Neural cell (in vitro differentiated cells): ENCODE measurements around the gene PRSS50. TPM values are rescaled to one million over a fixed set of nuclear protein-coding genes. Genes with fewer than 3 reads are reported as not detected.

Experiments used
- H2AFZ ChIP-seq: fragments of 200-600, 300-800 bp; sonication (generic), shearing (Covaris generic); 2 replicates; pipeline ENCODE4 v1.6.0; 2014; ENCODE audit warnings: low read depth, mild to moderate bottlenecking, antibody characterized with exemption, low read length, moderate library complexity
- H3F3A ChIP-seq: fragments of 200-600 bp; shearing (Covaris generic); 2 replicates; pipeline ENCODE4 v1.6.1; 2016; ENCODE audit warnings: mild to moderate bottlenecking, moderate library complexity, mixed read lengths, antibody characterized with exemption, low read length; ENCODE audit not compliant: insufficient read depth, poor library complexity, severe bottlenecking
- H3K27ac ChIP-seq: fragments of 200-600, 300-800 bp; sonication (generic), shearing (Covaris generic); 2 replicates; pipeline ENCODE4 v1.5.1; 2014; ENCODE audit warnings: mild to moderate bottlenecking, low read length, moderate library complexity
- H3K27me3 ChIP-seq: fragments of 300-800, 200-600 bp; sonication (generic), shearing (Covaris generic); 2 replicates; pipeline ENCODE4 v1.6.0; 2014; ENCODE audit warnings: mild to moderate bottlenecking, low read depth, low read length, moderate library complexity; ENCODE audit not compliant: insufficient read depth
- H3K36me3 ChIP-seq: fragments of 300-800, 200-600 bp; sonication (generic), shearing (Covaris generic); 2 replicates; pipeline ENCODE4 v1.5.1; 2014; ENCODE audit warnings: mild to moderate bottlenecking, antibody characterized with exemption, low read length, moderate library complexity; ENCODE audit not compliant: insufficient read depth
- H3K4me2 ChIP-seq: fragments of 300-800, 200-600 bp; sonication (generic), shearing (Covaris generic); 2 replicates; pipeline ENCODE4 v1.6.0; 2014; ENCODE audit warnings: mild to moderate bottlenecking, low read length
- H3K4me3 ChIP-seq: fragments of 300-800, 200-600 bp; sonication (generic), shearing (Covaris generic); 2 replicates; pipeline ENCODE4 v1.5.1; 2014; ENCODE audit warnings: mild to moderate bottlenecking, low read length, moderate library complexity
- H3K79me2 ChIP-seq: fragments of 200-600 bp; shearing (Covaris generic); replicated peaks from 2 replicates; pipeline ENCODE4 v1.6.0; 2014; ENCODE audit warnings: mild to moderate bottlenecking, low read length, moderate library complexity; ENCODE audit not compliant: insufficient read depth
- H3K9ac ChIP-seq: fragments of 300-800, 200-600 bp; sonication (generic), shearing (Covaris generic); 2 replicates; pipeline ENCODE4 v1.6.1; 2016; ENCODE audit warnings: mild to moderate bottlenecking, low read length, mixed read lengths
- H3K9me2 ChIP-seq: fragments of 200-600 bp; shearing (Covaris generic); 2 replicates; pipeline ENCODE4 v1.6.1; 2016; ENCODE audit warnings: mild to moderate bottlenecking, low read length, mixed read lengths; ENCODE audit not compliant: insufficient read depth
- H3K9me3 ChIP-seq: fragments of 200-600, 300-800 bp; sonication (generic), shearing (Covaris generic); 2 replicates; pipeline ENCODE4 v1.6.1; 2016; ENCODE audit warnings: mild to moderate bottlenecking, mixed run types, low read length, moderate library complexity, mixed read lengths
- H4K20me1 ChIP-seq: fragments of 200-600 bp; shearing (Covaris generic); 2 replicates; pipeline ENCODE4 v1.6.1; 2016; ENCODE audit warnings: mild to moderate bottlenecking, mixed run types; ENCODE audit not compliant: insufficient read depth
- EP300 ChIP-seq: fragments of 450-650 bp; conservative IDR thresholded peaks from 2 replicates; pipeline ENCODE4 v1.6.1; 2014; ENCODE audit warnings: antibody characterized with exemption, mild to moderate bottlenecking, moderate library complexity; ENCODE audit not compliant: poor library complexity, severe bottlenecking
- EZH2 ChIP-seq: fragments of 200-600, 300-800 bp; shearing (Covaris generic), sonication (generic); IDR thresholded peaks from 2 replicates; pipeline ENCODE4 v1.6.1; 2014; ENCODE audit warnings: antibody characterized with exemption, low read length, borderline replicate concordance, mild to moderate bottlenecking; ENCODE audit not compliant: insufficient read depth, poor library complexity, severe bottlenecking
- MXI1 ChIP-seq: fragments of 450-650 bp; conservative IDR thresholded peaks from 2 replicates; pipeline ENCODE4 v1.6.1; 2014; ENCODE audit warnings: antibody characterized with exemption, mild to moderate bottlenecking; ENCODE audit not compliant: poor library complexity, severe bottlenecking
- POLR2AphosphoS5 ChIP-seq: IDR thresholded peaks from 2 replicates; pipeline ENCODE4 v1.6.1; 2012
- RAD21 ChIP-seq: fragments of 450-650 bp; conservative IDR thresholded peaks from 2 replicates; pipeline ENCODE4 v1.6.1; 2014; ENCODE audit warnings: antibody characterized with exemption, mild to moderate bottlenecking, moderate library complexity
- SMC3 ChIP-seq: fragments of 450-650 bp; conservative IDR thresholded peaks from 2 replicates; pipeline ENCODE4 v1.6.1; 2014; ENCODE audit warnings: antibody characterized with exemption, mild to moderate bottlenecking, moderate library complexity; ENCODE audit not compliant: poor library complexity
- TAF1 ChIP-seq: IDR thresholded peaks from 2 replicates; pipeline ENCODE4 v1.6.1; 2012; ENCODE audit warnings: low read depth
- polyA plus RNA-seq: library from polyadenylated mRNA; depleted of rRNA; stranded (reverse); fragments of >200 nt; gene quantifications from 2 replicates; pipeline ENCODE4 v1.2.3, GENCODE V29; 2014
- TF ChIP-seq, protein P1 (sequence below): fragments of 450-650 bp; IDR thresholded peaks from 2 replicates; pipeline ENCODE4 v1.5.1; 2014; ENCODE audit warnings: antibody characterized with exemption, mild to moderate bottlenecking, moderate library complexity; ENCODE audit not compliant: poor library complexity, severe bottlenecking
- TF ChIP-seq, protein P2 (sequence below): IDR thresholded peaks from 2 replicates; pipeline ENCODE4 v1.6.1; 2012; ENCODE audit warnings: borderline replicate concordance

The PRSS50 gene
- polyA plus RNA-seq, 1 donor from 2014 or later = not detected

- Histone ChIP-seq H3K27me3 (no peaks in the 10 kb centered on the region), H3F3A (no peaks in the 10 kb centered on the region)
Observed at GRCh38 chr3:46748170-46748569, 30.5 kb upstream of the PRSS50 start.

DNA sequence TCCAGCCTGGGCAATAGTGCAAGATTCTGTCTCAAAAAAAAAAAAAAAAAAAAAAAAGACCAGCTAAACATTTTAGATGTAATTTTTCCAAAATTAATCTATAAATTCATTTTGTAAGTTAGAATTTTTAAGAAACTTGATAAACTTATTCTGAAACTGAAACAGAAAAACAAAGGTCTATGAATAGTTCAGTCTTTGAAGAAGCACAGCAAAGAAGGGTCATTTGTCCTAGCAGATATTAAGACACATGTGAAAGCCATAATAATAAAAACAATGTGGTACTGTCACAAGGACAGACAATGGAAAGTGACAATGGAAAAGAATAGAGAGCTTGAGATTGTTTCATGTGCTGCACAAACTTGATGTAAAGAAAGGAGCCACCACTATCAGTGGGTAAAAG, 29.0 kb upstream of the PRSS50 start:
- Histone ChIP-seq H3K9me3 (no peaks in the 10 kb centered on the region), H3K4me3 (no peak overlapping the region), H3K79me2 (no peaks in the 10 kb centered on the region)

More at GRCh38 chr3:46748170-46748569, 30.5 kb upstream of the PRSS50 start:
- no peak overlapping the region for H3K9ac ChIP-seq
- no peak overlapping the region for H2AFZ ChIP-seq
- no peaks in the 10 kb centered on the region for H4K20me1 ChIP-seq
- H3K79me2 ChIP-seq = no peaks in the 10 kb centered on the region
- H3K4me2 ChIP-seq = no peak overlapping the region
- TF ChIP-seq, protein P1, sequence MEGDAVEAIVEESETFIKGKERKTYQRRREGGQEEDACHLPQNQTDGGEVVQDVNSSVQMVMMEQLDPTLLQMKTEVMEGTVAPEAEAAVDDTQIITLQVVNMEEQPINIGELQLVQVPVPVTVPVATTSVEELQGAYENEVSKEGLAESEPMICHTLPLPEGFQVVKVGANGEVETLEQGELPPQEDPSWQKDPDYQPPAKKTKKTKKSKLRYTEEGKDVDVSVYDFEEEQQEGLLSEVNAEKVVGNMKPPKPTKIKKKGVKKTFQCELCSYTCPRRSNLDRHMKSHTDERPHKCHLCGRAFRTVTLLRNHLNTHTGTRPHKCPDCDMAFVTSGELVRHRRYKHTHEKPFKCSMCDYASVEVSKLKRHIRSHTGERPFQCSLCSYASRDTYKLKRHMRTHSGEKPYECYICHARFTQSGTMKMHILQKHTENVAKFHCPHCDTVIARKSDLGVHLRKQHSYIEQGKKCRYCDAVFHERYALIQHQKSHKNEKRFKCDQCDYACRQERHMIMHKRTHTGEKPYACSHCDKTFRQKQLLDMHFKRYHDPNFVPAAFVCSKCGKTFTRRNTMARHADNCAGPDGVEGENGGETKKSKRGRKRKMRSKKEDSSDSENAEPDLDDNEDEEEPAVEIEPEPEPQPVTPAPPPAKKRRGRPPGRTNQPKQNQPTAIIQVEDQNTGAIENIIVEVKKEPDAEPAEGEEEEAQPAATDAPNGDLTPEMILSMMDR = no peak
- TF ChIP-seq SMC3 (no peak), POLR2AphosphoS5 (no peak), MXI1 (no peak), RAD21 (no peak), EP300 (no peak), TAF1 (no peak), EZH2 (no peak)
- TF ChIP-seq, protein P2, sequence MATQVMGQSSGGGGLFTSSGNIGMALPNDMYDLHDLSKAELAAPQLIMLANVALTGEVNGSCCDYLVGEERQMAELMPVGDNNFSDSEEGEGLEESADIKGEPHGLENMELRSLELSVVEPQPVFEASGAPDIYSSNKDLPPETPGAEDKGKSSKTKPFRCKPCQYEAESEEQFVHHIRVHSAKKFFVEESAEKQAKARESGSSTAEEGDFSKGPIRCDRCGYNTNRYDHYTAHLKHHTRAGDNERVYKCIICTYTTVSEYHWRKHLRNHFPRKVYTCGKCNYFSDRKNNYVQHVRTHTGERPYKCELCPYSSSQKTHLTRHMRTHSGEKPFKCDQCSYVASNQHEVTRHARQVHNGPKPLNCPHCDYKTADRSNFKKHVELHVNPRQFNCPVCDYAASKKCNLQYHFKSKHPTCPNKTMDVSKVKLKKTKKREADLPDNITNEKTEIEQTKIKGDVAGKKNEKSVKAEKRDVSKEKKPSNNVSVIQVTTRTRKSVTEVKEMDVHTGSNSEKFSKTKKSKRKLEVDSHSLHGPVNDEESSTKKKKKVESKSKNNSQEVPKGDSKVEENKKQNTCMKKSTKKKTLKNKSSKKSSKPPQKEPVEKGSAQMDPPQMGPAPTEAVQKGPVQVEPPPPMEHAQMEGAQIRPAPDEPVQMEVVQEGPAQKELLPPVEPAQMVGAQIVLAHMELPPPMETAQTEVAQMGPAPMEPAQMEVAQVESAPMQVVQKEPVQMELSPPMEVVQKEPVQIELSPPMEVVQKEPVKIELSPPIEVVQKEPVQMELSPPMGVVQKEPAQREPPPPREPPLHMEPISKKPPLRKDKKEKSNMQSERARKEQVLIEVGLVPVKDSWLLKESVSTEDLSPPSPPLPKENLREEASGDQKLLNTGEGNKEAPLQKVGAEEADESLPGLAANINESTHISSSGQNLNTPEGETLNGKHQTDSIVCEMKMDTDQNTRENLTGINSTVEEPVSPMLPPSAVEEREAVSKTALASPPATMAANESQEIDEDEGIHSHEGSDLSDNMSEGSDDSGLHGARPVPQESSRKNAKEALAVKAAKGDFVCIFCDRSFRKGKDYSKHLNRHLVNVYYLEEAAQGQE = no peak
- H3K9me2 ChIP-seq = no peaks in the 10 kb centered on the region
- no peak overlapping the region for H3K27ac ChIP-seq
- H3K4me3 ChIP-seq = no peak overlapping the region
- H3K36me3 ChIP-seq = no peaks in the 10 kb centered on the region
- no peaks in the 10 kb centered on the region for H3K9me3 ChIP-seq

More for the DNA sequence above, 29.0 kb upstream of the PRSS50 start:
- Histone ChIP-seq H3K27me3 (no peaks in the 10 kb centered on the region), H3K36me3 (no peaks in the 10 kb centered on the region), H2AFZ (no peak overlapping the region), H4K20me1 (no peaks in the 10 kb centered on the region), H3K4me2 (no peak overlapping the region), H3K27ac (no peak overlapping the region), H3K9me2 (no peaks in the 10 kb centered on the region), H3F3A (no peaks in the 10 kb centered on the region), H3K9ac (no peak overlapping the region)
- no peak for TF ChIP-seq MXI1
- TF ChIP-seq EP300 = no peak
- TF ChIP-seq, protein P2 = no peak
- TF ChIP-seq RAD21 = no peak
- TF ChIP-seq SMC3 = no peak
- TF ChIP-seq, protein P1 = no peak
- no peak for TF ChIP-seq POLR2AphosphoS5
- no peak for TF ChIP-seq EZH2
- TF ChIP-seq TAF1 = no peak
